ENCODE results near the gene MLF2. TPM values are rescaled to one million over a fixed set of nuclear protein-coding genes. Genes with fewer than 3 reads are reported as not detected.

MLF2 gene
- total and polyA plus RNA-seq, 9 of the 15 experiments (the other 6 are each of a cell fraction or from before 2014, with no cell fraction given), result 11.4 to 190 (median 139) TPM

DNA sequence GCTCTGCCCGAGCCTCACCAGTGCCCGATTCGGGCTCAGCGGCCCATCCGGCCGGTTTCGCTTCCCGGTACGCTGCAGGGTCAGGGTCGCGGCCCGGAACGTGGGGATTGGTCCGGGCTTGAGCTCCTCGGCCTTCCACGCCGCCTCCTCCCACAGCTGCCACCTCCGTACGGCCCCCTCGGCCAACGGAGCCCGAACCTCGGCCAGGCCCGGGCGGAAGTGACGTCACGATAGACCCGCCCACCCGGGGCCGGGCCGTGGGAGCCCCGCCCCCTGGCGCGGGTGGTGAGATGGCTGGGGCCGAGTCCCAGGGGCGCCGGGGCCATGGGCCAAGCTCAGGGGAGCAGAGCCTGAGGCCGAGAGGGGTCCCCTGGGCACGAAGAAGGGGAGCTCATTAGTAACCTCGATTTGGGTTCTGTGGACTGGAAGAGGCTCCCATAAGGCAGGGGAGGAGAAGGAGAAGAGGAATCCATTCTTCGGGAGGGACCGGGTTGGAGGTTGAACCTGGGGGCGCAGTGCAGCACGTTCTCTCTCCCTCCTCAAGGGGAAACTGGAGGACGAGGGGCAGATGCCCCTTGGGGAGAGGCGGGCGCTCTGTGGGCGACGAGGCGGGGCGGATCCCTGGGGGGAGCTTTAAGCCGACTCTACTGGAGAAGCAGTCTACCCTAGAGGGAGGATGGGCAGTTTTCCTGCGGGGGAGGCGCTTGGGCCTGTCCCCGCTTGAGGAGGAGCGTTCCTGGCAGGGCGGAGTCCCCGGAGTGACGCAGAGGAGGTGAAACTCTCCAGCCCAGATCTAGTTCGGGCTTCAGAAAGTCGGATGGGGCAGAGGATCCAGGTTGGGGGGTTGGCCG lies at the start of gene MLF2 (continued):
- TF ChIP-seq, protein P1, sequence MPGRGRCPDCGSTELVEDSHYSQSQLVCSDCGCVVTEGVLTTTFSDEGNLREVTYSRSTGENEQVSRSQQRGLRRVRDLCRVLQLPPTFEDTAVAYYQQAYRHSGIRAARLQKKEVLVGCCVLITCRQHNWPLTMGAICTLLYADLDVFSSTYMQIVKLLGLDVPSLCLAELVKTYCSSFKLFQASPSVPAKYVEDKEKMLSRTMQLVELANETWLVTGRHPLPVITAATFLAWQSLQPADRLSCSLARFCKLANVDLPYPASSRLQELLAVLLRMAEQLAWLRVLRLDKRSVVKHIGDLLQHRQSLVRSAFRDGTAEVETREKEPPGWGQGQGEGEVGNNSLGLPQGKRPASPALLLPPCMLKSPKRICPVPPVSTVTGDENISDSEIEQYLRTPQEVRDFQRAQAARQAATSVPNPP (IDR thresholded peaks at IDR 0.05; ENCODE audit: borderline replicate concordance, insufficient read depth, insufficient read length), result no peak
- TF ChIP-seq U2AF2 (optimal IDR thresholded peaks at IDR 0.05; ENCODE audit: low read depth, low read length) (no peak), LEF1 (IDR thresholded peaks at IDR 0.05) (no peak), HOXB6 (CRISPR knock-in tag; IDR thresholded peaks at IDR 0.05; ENCODE audit: borderline replicate concordance) (no peak), POLR2AphosphoS5 (IDR thresholded peaks at IDR 0.05; ENCODE audit: control insufficient read depth, insufficient read depth, low read depth, low read length) (peak; percentile 72; the same call in 1 of the 2 replicates), HLTF (IDR thresholded peaks at IDR 0.05) (no peak), EZH2 (IDR thresholded peaks at IDR 0.05; ENCODE audit: borderline replicate concordance, low read depth, low read length) (no peak), FOS (IDR thresholded peaks at IDR 0.05; ENCODE audit: extremely low read depth, insufficient read length) (no peak), CBFB (CRISPR knock-in tag; IDR thresholded peaks at IDR 0.05) (no peak), HDAC6 (IDR thresholded peaks at IDR 0.05; ENCODE audit: low read depth, low read length) (no peak), BRF1 (IDR thresholded peaks at IDR 0.05; ENCODE audit: borderline replicate concordance, extremely low read depth, insufficient read length) (no peak), ERF (CRISPR knock-in tag; IDR thresholded peaks at IDR 0.05) (no peak), CREM (IDR thresholded peaks at IDR 0.05; ENCODE audit: low read depth) (peak; percentile 92), FOXO4 (CRISPR knock-in tag; IDR thresholded peaks at IDR 0.05) (no peak), HNRNPLL (IDR thresholded peaks at IDR 0.05; ENCODE audit: low read depth, low read length, poor library complexity, severe bottlenecking) (peak; percentile 30), TEAD4 (IDR thresholded peaks at IDR 0.05; ENCODE audit: low read length) (no peak; the same call in 1 of the 2 replicates), TEAD4 (CRISPR knock-in tag; IDR thresholded peaks at IDR 0.05; ENCODE audit: borderline replicate concordance) (no peak), SMARCA4 (IDR thresholded peaks at IDR 0.05) (peak; percentile 26; the same call in 1 of the 2 replicates)
- TF ChIP-seq, protein P2, sequence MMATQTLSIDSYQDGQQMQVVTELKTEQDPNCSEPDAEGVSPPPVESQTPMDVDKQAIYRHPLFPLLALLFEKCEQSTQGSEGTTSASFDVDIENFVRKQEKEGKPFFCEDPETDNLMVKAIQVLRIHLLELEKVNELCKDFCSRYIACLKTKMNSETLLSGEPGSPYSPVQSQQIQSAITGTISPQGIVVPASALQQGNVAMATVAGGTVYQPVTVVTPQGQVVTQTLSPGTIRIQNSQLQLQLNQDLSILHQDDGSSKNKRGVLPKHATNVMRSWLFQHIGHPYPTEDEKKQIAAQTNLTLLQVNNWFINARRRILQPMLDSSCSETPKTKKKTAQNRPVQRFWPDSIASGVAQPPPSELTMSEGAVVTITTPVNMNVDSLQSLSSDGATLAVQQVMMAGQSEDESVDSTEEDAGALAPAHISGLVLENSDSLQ (IDR thresholded peaks at IDR 0.05), result peak; percentile 83
- TF ChIP-seq, protein P3, sequence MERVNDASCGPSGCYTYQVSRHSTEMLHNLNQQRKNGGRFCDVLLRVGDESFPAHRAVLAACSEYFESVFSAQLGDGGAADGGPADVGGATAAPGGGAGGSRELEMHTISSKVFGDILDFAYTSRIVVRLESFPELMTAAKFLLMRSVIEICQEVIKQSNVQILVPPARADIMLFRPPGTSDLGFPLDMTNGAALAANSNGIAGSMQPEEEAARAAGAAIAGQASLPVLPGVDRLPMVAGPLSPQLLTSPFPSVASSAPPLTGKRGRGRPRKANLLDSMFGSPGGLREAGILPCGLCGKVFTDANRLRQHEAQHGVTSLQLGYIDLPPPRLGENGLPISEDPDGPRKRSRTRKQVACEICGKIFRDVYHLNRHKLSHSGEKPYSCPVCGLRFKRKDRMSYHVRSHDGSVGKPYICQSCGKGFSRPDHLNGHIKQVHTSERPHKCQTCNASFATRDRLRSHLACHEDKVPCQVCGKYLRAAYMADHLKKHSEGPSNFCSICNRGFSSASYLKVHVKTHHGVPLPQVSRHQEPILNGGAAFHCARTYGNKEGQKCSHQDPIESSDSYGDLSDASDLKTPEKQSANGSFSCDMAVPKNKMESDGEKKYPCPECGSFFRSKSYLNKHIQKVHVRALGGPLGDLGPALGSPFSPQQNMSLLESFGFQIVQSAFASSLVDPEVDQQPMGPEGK (CRISPR knock-in tag; IDR thresholded peaks at IDR 0.05; ENCODE audit: borderline replicate concordance), result no peak
- TF ChIP-seq, protein P4, sequence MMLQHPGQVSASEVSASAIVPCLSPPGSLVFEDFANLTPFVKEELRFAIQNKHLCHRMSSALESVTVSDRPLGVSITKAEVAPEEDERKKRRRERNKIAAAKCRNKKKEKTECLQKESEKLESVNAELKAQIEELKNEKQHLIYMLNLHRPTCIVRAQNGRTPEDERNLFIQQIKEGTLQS (IDR thresholded peaks at IDR 0.05), result peak; percentile 93
- TF ChIP-seq, protein P4 (CRISPR knock-in tag; conservative IDR thresholded peaks at IDR 0.05), result no peak

All from K562 (cell line).